MM.1S (cell line): ENCODE data around the gene ITGA8.

Experiments used
- DNase-seq: peaks from one replicate; pipeline ENCODE4 v3.0.0-alpha.2; 2015
- H2AFZ ChIP-seq: fragments of 300-600 bp; sonication (generic); 2 replicates; pipeline ENCODE4 v1.6.0; 2016; ENCODE audit warnings: antibody characterized with exemption, low read length
- H3F3A ChIP-seq: fragments of 300-600 bp; sonication (generic); 2 replicates; pipeline ENCODE4 v1.6.1; 2016; ENCODE audit warnings: mild to moderate bottlenecking, antibody characterized with exemption, low read length, moderate library complexity, mixed read lengths; ENCODE audit not compliant: insufficient read depth
- H3K27ac ChIP-seq: fragments of 300-600 bp; sonication (generic); 2 replicates; pipeline ENCODE4 v1.5.1; 2016; ENCODE audit warnings: mild to moderate bottlenecking, low read length
- H3K27me3 ChIP-seq: fragments of 300-600 bp; sonication (generic); replicated peaks from 2 replicates; pipeline ENCODE4 v1.6.0; 2016; ENCODE audit warnings: low read length; ENCODE audit not compliant: insufficient read depth
- H3K36me3 ChIP-seq: fragments of 300-600 bp; sonication (generic); replicated peaks from 2 replicates; pipeline ENCODE4 v1.6.1; 2016; ENCODE audit warnings: mild to moderate bottlenecking, low read length, mixed read lengths; ENCODE audit not compliant: insufficient read depth
- H3K4me1 ChIP-seq: fragments of 300-600 bp; sonication (generic); 2 replicates; pipeline ENCODE4 v1.6.1; 2016; ENCODE audit warnings: low read length, mixed read lengths
- H3K4me2 ChIP-seq: fragments of 300-600 bp; sonication (generic); 2 replicates; pipeline ENCODE4 v1.6.0; 2016; ENCODE audit warnings: low read depth, low read length
- H3K4me3 ChIP-seq: fragments of 300-600 bp; sonication (generic); 2 replicates; pipeline ENCODE4 v1.5.1; 2016; ENCODE audit warnings: low read length, mixed read lengths
- H3K79me2 ChIP-seq: fragments of 300-600 bp; sonication (generic); 2 replicates; pipeline ENCODE4 v1.6.1; 2016; ENCODE audit warnings: mixed run types, low read length, mixed read lengths
- H3K9ac ChIP-seq: fragments of 300-600 bp; sonication (generic); 2 replicates; pipeline ENCODE4 v1.6.1; 2016; ENCODE audit warnings: low read length, mixed read lengths
- H3K9me2 ChIP-seq: fragments of 300-600 bp; sonication (generic); replicated peaks from 2 replicates; pipeline ENCODE4 v1.6.1; 2016; ENCODE audit warnings: mild to moderate bottlenecking, low read length, mixed read lengths; ENCODE audit not compliant: insufficient read depth
- H3K9me3 ChIP-seq: fragments of 300-600 bp; sonication (generic); replicated peaks from 2 replicates; pipeline ENCODE4 v1.6.1; 2016; ENCODE audit warnings: mild to moderate bottlenecking, low read length, mixed read lengths; ENCODE audit not compliant: insufficient read depth
- H4K20me1 ChIP-seq: fragments of 300-600 bp; sonication (generic); 2 replicates; pipeline ENCODE4 v1.6.1; 2016; ENCODE audit warnings: mild to moderate bottlenecking, low read length, moderate library complexity, mixed read lengths; ENCODE audit not compliant: insufficient read depth
- EZH2 ChIP-seq: fragments of 300-600 bp; sonication (generic); optimal IDR thresholded peaks from 2 replicates; pipeline ENCODE3; 2017; ENCODE audit warnings: low read depth, mild to moderate bottlenecking, antibody characterized with exemption, low read length, mixed read lengths
- EZH2phosphoT487 ChIP-seq: fragments of 300-600 bp; sonication (generic); IDR thresholded peaks from 2 replicates; pipeline ENCODE4 v1.6.1; 2018; ENCODE audit warnings: antibody characterized with exemption, low read length
- TF ChIP-seq, protein P1 (sequence below): fragments of 300-600 bp; sonication (generic); IDR thresholded peaks from 2 replicates; pipeline ENCODE4 v1.5.1; 2016; ENCODE audit warnings: antibody characterized with exemption, low read length, mixed read lengths

Gene ITGA8

DNA sequence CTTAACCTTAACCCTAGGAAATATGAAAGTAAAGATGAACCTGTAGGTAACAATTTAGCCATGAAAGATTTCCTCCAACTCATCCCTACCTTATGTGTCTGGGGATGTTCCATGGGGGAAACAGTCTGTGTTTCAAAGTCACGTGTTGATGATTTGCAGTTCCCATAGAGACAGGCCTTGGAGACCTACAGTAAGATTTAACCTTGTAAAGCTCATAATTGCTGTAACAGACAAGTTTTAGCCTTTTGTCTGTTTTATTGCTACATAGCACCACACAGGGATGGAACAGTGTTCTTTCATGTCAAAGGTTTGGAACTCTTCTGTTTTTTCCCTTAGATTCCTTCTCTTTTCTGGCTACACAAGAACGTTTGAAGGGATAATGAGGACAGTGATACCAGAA is 35.2 kb upstream of the ITGA8 start:
- H3K27me3 ChIP-seq = no peaks in the 10 kb centered on the region
- DNase-seq = no peak
- TF ChIP-seq EZH2phosphoT487 (no peak), EZH2 (no peak)
- TF ChIP-seq, protein P1, sequence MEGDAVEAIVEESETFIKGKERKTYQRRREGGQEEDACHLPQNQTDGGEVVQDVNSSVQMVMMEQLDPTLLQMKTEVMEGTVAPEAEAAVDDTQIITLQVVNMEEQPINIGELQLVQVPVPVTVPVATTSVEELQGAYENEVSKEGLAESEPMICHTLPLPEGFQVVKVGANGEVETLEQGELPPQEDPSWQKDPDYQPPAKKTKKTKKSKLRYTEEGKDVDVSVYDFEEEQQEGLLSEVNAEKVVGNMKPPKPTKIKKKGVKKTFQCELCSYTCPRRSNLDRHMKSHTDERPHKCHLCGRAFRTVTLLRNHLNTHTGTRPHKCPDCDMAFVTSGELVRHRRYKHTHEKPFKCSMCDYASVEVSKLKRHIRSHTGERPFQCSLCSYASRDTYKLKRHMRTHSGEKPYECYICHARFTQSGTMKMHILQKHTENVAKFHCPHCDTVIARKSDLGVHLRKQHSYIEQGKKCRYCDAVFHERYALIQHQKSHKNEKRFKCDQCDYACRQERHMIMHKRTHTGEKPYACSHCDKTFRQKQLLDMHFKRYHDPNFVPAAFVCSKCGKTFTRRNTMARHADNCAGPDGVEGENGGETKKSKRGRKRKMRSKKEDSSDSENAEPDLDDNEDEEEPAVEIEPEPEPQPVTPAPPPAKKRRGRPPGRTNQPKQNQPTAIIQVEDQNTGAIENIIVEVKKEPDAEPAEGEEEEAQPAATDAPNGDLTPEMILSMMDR = no peak

DNA sequence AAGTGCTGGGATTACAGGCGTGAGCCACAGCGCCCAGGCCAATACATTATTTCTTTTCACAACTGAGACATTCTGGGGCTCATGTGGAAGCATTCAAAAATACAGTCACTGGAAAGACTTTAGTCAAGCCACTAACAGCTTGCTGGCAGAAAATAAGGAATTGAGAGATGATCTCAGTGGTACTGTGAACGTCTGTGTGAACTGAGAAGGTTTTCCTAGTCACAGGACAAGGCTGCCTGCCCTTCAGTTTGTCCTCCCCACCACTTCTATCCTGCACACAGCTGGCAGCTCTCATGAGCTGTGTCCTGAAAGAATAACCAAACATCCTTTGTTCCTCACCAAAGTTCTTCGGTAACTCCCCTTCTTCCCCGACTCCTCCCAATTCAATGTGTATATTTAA is 31.3 kb upstream of the ITGA8 start:
- H3K4me1 ChIP-seq = peaks cover 34% of the 10 kb centered on the region
- no peak overlapping the region for H3K4me3 ChIP-seq
- no peak overlapping the region for H3K9ac ChIP-seq
- no peaks in the 10 kb centered on the region for H4K20me1 ChIP-seq
- no peaks in the 10 kb centered on the region for H3K9me2 ChIP-seq
- H3K4me2 ChIP-seq = no peak overlapping the region
- peaks cover 21% of the 10 kb centered on the region for H3F3A ChIP-seq
- no peak for DNase-seq
- H2AFZ ChIP-seq = no peak overlapping the region
- TF ChIP-seq EZH2phosphoT487 = no peak
- TF ChIP-seq, protein P1 = no peak
- TF ChIP-seq EZH2 = no peak
- H3K9me3 ChIP-seq = no peaks in the 10 kb centered on the region
- H3K27ac ChIP-seq = no peak overlapping the region
- no peaks in the 10 kb centered on the region for H3K27me3 ChIP-seq
- no peaks in the 10 kb centered on the region for H3K79me2 ChIP-seq
- H3K36me3 ChIP-seq = no peaks in the 10 kb centered on the region

More for the DNA sequence above, 35.2 kb upstream of the ITGA8 start:
- Histone ChIP-seq H3K36me3 (no peaks in the 10 kb centered on the region), H3K4me3 (no peak overlapping the region), H3F3A (no peaks in the 10 kb centered on the region), H3K4me1 (0 out of 2 replicates have a peak, but pooled peaks cover 4% of the 10 kb centered on the region), H3K4me2 (no peak overlapping the region), H3K9me3 (no peaks in the 10 kb centered on the region), H3K79me2 (no peaks in the 10 kb centered on the region), H3K9me2 (no peaks in the 10 kb centered on the region), H4K20me1 (no peaks in the 10 kb centered on the region), H3K27ac (no peak overlapping the region), H2AFZ (no peak overlapping the region), H3K9ac (no peak overlapping the region)

DNA sequence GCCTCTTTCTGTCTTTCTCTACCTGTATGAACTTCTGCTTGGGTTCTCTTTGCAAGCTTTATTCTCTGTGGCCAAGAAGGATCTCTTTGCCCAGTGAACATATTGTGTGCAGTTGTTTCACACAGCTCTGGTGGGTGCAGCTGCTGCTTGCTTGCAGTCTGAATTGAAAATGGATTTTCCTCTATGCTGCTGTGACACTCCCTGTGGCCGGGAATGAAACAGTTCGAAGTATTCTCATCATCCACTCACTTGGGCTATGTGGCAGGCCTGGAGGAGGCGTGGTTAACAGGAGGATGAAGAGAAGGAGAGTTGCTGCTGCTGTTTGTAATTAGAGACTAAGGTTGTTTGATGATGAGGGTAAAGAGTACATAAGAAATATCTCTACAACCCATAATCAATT is 28.4 kb upstream of the ITGA8 start:
- Histone ChIP-seq H3K9ac (peak overlapping the region; percentile 58), H3K9me3 (no peaks in the 10 kb centered on the region), H3K27ac (peak overlapping the region; percentile 91), H3K4me2 (peak overlapping the region; percentile 74), H3F3A (peaks cover 21% of the 10 kb centered on the region), H3K9me2 (no peaks in the 10 kb centered on the region), H3K4me1 (peaks cover 34% of the 10 kb centered on the region), H3K79me2 (no peaks in the 10 kb centered on the region), H4K20me1 (no peaks in the 10 kb centered on the region), H2AFZ (0 out of 2 replicates have a peak overlapping the region, but pooled peaks have one; percentile 12), H3K27me3 (no peaks in the 10 kb centered on the region), H3K36me3 (no peaks in the 10 kb centered on the region), H3K4me3 (peak overlapping the region; percentile 17)
- peak; percentile 89 for DNase-seq
- TF ChIP-seq, protein P1 = peak; percentile 24; the same call in 1 of the 2 replicates
- TF ChIP-seq EZH2phosphoT487 (no peak), EZH2 (no peak)
